Measurements from ENCODE around the gene PRKG1. TPM values are rescaled to one million over a fixed set of nuclear protein-coding genes. Genes with fewer than 3 reads are reported as not detected.

PRKG1 gene
- total and polyA plus RNA-seq, 2 donors (not counting 1 experiment from before 2014, with no cell fraction given), result not detected

DNA sequence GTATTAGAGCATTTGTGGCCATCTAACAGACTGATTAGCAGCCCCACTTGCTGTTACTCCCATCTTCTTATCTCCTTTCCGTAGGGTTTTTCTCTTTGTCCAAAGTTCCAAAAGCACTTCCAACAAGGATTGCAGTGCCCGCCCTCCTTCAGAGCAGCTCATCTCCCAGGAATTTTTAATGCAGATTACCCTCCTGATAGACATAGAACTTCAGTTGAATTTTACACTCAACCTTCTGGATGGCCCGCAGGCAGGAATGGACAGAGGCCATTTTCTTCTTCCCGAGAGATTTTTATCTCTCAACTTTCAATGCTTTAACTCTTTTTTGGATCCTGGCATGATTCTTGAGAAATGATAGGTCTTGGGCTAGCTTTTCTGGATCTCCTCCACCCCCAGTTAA, 23.3 kb downstream of the PRKG1 start:
- H3K79me2 ChIP-seq (ENCODE audit: control insufficient read depth, insufficient read depth, low read length), result no peaks in the 10 kb centered on the region
- ATAC-seq (ENCODE audit: low read depth) (no peak), DNase-seq (no peak)
- no peak overlapping the region for H3K4me2 ChIP-seq (replicated peaks; ENCODE audit: low read depth, low read length, poor library complexity, severe bottlenecking)
- H3K27ac ChIP-seq (ENCODE audit: low read length in 2 of 2), result no peak overlapping the region
- no peaks in the 10 kb centered on the region for H3K9me3 ChIP-seq (ENCODE audit: control extremely low read depth in 1 of 3, control insufficient read depth in 2 of 3, insufficient read depth in 1 of 3, low read length in 2 of 3)
- ChIA-PET CTCF (no interaction called here), POLR2A (no interaction called here)
- no peaks in the 10 kb centered on the region for H4K20me1 ChIP-seq (ENCODE audit: control insufficient read depth, insufficient read depth, low read length, poor library complexity, severe bottlenecking)
- no peak for TF ChIP-seq EZH2 (IDR thresholded peaks at IDR 0.05; ENCODE audit: borderline replicate concordance, insufficient read depth, low read depth, low read length, poor library complexity, severe bottlenecking)
- TF ChIP-seq, protein P1, sequence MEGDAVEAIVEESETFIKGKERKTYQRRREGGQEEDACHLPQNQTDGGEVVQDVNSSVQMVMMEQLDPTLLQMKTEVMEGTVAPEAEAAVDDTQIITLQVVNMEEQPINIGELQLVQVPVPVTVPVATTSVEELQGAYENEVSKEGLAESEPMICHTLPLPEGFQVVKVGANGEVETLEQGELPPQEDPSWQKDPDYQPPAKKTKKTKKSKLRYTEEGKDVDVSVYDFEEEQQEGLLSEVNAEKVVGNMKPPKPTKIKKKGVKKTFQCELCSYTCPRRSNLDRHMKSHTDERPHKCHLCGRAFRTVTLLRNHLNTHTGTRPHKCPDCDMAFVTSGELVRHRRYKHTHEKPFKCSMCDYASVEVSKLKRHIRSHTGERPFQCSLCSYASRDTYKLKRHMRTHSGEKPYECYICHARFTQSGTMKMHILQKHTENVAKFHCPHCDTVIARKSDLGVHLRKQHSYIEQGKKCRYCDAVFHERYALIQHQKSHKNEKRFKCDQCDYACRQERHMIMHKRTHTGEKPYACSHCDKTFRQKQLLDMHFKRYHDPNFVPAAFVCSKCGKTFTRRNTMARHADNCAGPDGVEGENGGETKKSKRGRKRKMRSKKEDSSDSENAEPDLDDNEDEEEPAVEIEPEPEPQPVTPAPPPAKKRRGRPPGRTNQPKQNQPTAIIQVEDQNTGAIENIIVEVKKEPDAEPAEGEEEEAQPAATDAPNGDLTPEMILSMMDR (IDR thresholded peaks at IDR 0.05), result no peak
- Mint-ChIP-seq H3K27me3 (peaks cover 3% of the 10 kb centered on the region), H3K4me1 (no peaks in the 10 kb centered on the region), H3K4me3 (no peak overlapping the region), H3K27ac (no peak overlapping the region), H3K9me3 (ENCODE audit: insufficient read depth) (no peaks in the 10 kb centered on the region)
- no peak overlapping the region for H2AFZ ChIP-seq (ENCODE audit: insufficient read depth, low read depth, low read length, poor library complexity, severe bottlenecking)
- 95% methylated on average over 2 of the region's 4 CpGs for WGBS (ENCODE audit: insufficient coverage)
- H3K4me3 ChIP-seq (ENCODE audit: control extremely low read depth in 1 of 5, extremely low read depth in 1 of 5, insufficient read depth in 1 of 5, low read depth in 2 of 5, low read length in 4 of 5), result no peak overlapping the region
- peaks cover 0 to 4% (median 0%) of the 10 kb centered on the region in 4 experiments for H3K27me3 ChIP-seq (replicated peaks in 1 of 4; ENCODE audit: control extremely low read depth in 1 of 4, control insufficient read depth in 3 of 4, insufficient read depth in 4 of 4, low read length in 3 of 4)
- intact Hi-C loops (cut with micrococcal nuclease), result no loop called here
- no peaks in the 10 kb centered on the region for H3K36me3 ChIP-seq (replicated peaks in 1 of 2; ENCODE audit: control extremely low read depth in 1 of 2, control insufficient read depth in 1 of 2, extremely low read depth in 1 of 2, insufficient read depth in 2 of 2, low read length in 1 of 2)
- no peak overlapping the region for H3K9ac ChIP-seq (ENCODE audit: low read length)
- H3K4me1 ChIP-seq (ENCODE audit: control insufficient read depth in 2 of 2, insufficient read depth in 2 of 2, low read length in 2 of 2), result no peaks in the 10 kb centered on the region

DNA sequence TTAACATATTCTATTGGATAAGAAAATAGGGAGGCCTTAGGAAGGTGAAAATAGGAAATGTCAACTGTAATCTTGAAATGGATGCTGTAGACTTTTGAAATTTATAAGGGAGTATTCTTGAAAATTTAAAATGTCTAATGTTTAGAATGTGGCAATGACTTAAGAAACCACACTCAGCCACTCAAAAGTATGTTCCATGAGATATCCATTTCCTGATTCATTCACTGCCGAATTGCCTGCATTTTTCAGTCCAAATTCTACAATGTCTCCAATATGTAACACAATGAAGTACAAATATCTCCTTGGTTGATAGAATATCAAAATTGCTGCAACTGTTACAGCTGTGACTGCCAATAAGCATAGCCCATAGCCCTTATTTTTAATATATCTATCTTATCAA, 25.9 kb downstream of the PRKG1 start:
- no peaks in the 10 kb centered on the region for H3K4me1 Mint-ChIP-seq
- Histone ChIP-seq H2AFZ (ENCODE audit: insufficient read depth, low read depth, low read length, poor library complexity, severe bottlenecking) (no peak overlapping the region), H3K79me2 (ENCODE audit: control insufficient read depth, insufficient read depth, low read length) (no peaks in the 10 kb centered on the region), H3K27me3 (replicated peaks in 1 of 4; ENCODE audit: control extremely low read depth in 1 of 4, control insufficient read depth in 3 of 4, insufficient read depth in 4 of 4, low read length in 3 of 4) (peaks cover 0 to 4% (median 0%) of the 10 kb centered on the region in 4 experiments), H3K4me2 (replicated peaks; ENCODE audit: low read depth, low read length, poor library complexity, severe bottlenecking) (no peak overlapping the region), H3K27ac (ENCODE audit: low read length in 2 of 2) (no peak overlapping the region), H3K9ac (ENCODE audit: low read length) (no peak overlapping the region), H3K4me1 (ENCODE audit: control insufficient read depth in 2 of 2, insufficient read depth in 2 of 2, low read length in 2 of 2) (no peaks in the 10 kb centered on the region), H3K4me3 (ENCODE audit: control extremely low read depth in 1 of 5, extremely low read depth in 1 of 5, insufficient read depth in 1 of 5, low read depth in 2 of 5, low read length in 4 of 5) (no peak overlapping the region), H3K36me3 (replicated peaks in 1 of 2; ENCODE audit: control extremely low read depth in 1 of 2, control insufficient read depth in 1 of 2, extremely low read depth in 1 of 2, insufficient read depth in 2 of 2, low read length in 1 of 2) (no peaks in the 10 kb centered on the region), H3K9me3 (ENCODE audit: control extremely low read depth in 1 of 3, control insufficient read depth in 2 of 3, insufficient read depth in 1 of 3, low read length in 2 of 3) (no peaks in the 10 kb centered on the region), H4K20me1 (ENCODE audit: control insufficient read depth, insufficient read depth, low read length, poor library complexity, severe bottlenecking) (no peaks in the 10 kb centered on the region)
- TF ChIP-seq, protein P1 (IDR thresholded peaks at IDR 0.05), result no peak
- TF ChIP-seq EZH2 (IDR thresholded peaks at IDR 0.05; ENCODE audit: borderline replicate concordance, insufficient read depth, low read depth, low read length, poor library complexity, severe bottlenecking), result no peak
- H3K9me3 Mint-ChIP-seq (ENCODE audit: insufficient read depth), result no peaks in the 10 kb centered on the region
- H3K27ac Mint-ChIP-seq, result no peak overlapping the region
- ChIA-PET POLR2A (no interaction called here), CTCF (no interaction called here)
- H3K27me3 Mint-ChIP-seq, result peaks cover 3% of the 10 kb centered on the region
- DNase-seq, result no peak
- no CpG with 5 or more reads among the region's 1 CpG for WGBS (ENCODE audit: insufficient coverage)
- no peak for ATAC-seq (ENCODE audit: low read depth)
- H3K4me3 Mint-ChIP-seq, result no peak overlapping the region
- intact Hi-C loops (cut with micrococcal nuclease), result no loop called here

All from B cell (primary cell).